ENCODE measurements around the gene STX8. TPM values are rescaled to one million over a fixed set of nuclear protein-coding genes. Genes with fewer than 3 reads are reported as not detected.

Gene STX8
- total and polyA plus RNA-seq, 8 donors = 51.9 to 63.4 (median 56.5) TPM

GRCh38 chr17:9330141-9330540, 245.5 kb downstream of the STX8 start:
- Histone ChIP-seq H3K4me1 (no peaks in the 10 kb centered on the region), H3K4me3 (no peak overlapping the region), H3K27me3 (no peaks in the 10 kb centered on the region), H3K9me3 (peaks cover 0 to 10% of the 10 kb centered on the region in 2 donors), H3K36me3 (no peaks in the 10 kb centered on the region), H3K27ac (no peak overlapping the region)
- TF ChIP-seq CTCF (IDR thresholded peaks at IDR 0.05) = no peak
- DNase-seq (no peak), ATAC-seq (no peak)
- intact Hi-C loops (cut with DNase I) = no loop called here

- peaks cover 0 to 3% of the 10 kb centered on the region in 2 donors for H3K9me3 ChIP-seq
- no peak overlapping the region for H3K27ac ChIP-seq
- TF ChIP-seq CTCF (IDR thresholded peaks at IDR 0.05) = no peak
- H3K27me3 ChIP-seq = no peaks in the 10 kb centered on the region
- no peaks in the 10 kb centered on the region for H3K4me1 ChIP-seq
- intact Hi-C loops (cut with DNase I) = no loop called here
- no peak overlapping the region for H3K4me3 ChIP-seq
- DNase-seq = no peak
- no peak for ATAC-seq
- H3K36me3 ChIP-seq = no peaks in the 10 kb centered on the region
Measured at GRCh38 chr17:9329251-9329921, 246.2 kb downstream of the STX8 start.

- intact Hi-C loops (cut with DNase I) = no loop called here
- TF ChIP-seq CTCF (IDR thresholded peaks at IDR 0.05) = no peak
- no peaks in the 10 kb centered on the region for H3K9me3 ChIP-seq
- ATAC-seq = no peak
- H3K4me1 ChIP-seq = no peaks in the 10 kb centered on the region
- no peak overlapping the region for H3K4me3 ChIP-seq
- no peaks in the 10 kb centered on the region for H3K27me3 ChIP-seq
- DNase-seq = no peak
- no peak overlapping the region for H3K27ac ChIP-seq
- H3K36me3 ChIP-seq = no peaks in the 10 kb centered on the region
Measured at GRCh38 chr17:9324864-9325263, 250.8 kb downstream of the STX8 start.

- no peaks in the 10 kb centered on the region for H3K36me3 ChIP-seq
- intact Hi-C loops (cut with DNase I) = no loop called here
- no peak for TF ChIP-seq CTCF (IDR thresholded peaks at IDR 0.05)
- no peaks in the 10 kb centered on the region for H3K4me1 ChIP-seq
- ATAC-seq = no peak
- no peak overlapping the region for H3K4me3 ChIP-seq
- no peaks in the 10 kb centered on the region for H3K27me3 ChIP-seq
- no peak for DNase-seq
- no peak overlapping the region for H3K27ac ChIP-seq
- peaks cover 0 to 14% of the 10 kb centered on the region in 2 donors for H3K9me3 ChIP-seq
Measured at GRCh38 chr17:9322326-9322725, 253.3 kb downstream of the STX8 start.

- ATAC-seq (no peak), DNase-seq (no peak)
- H3K36me3 ChIP-seq = no peaks in the 10 kb centered on the region
- intact Hi-C loops (cut with DNase I) = no loop called here
- no peak overlapping the region for H3K4me3 ChIP-seq
- H3K9me3 ChIP-seq = peaks cover 0 to 14% of the 10 kb centered on the region in 2 donors
- TF ChIP-seq CTCF (IDR thresholded peaks at IDR 0.05) = no peak
- no peaks in the 10 kb centered on the region for H3K4me1 ChIP-seq
- no peaks in the 10 kb centered on the region for H3K27me3 ChIP-seq
- H3K27ac ChIP-seq = no peak overlapping the region
Measured at GRCh38 chr17:9321890-9322289, 253.7 kb downstream of the STX8 start.

All from left lung (tissue), 10 donors.